ENCODE results near the gene RTN4. TPM values are rescaled to one million over a fixed set of nuclear protein-coding genes. Genes with fewer than 3 reads are reported as not detected.
A peak's percentile ranks its signal among the peaks of the same experiment; 100 is the strongest.
"Not testable (repeated sequence)": the region's sequence is repeated elsewhere in the genome, so short reads cannot be mapped to it uniquely, and the experiment has no call there.

RTN4 gene
- total RNA-seq, 1 donor from 2014 or later = 819 TPM

- TF ChIP-seq, protein P1, sequence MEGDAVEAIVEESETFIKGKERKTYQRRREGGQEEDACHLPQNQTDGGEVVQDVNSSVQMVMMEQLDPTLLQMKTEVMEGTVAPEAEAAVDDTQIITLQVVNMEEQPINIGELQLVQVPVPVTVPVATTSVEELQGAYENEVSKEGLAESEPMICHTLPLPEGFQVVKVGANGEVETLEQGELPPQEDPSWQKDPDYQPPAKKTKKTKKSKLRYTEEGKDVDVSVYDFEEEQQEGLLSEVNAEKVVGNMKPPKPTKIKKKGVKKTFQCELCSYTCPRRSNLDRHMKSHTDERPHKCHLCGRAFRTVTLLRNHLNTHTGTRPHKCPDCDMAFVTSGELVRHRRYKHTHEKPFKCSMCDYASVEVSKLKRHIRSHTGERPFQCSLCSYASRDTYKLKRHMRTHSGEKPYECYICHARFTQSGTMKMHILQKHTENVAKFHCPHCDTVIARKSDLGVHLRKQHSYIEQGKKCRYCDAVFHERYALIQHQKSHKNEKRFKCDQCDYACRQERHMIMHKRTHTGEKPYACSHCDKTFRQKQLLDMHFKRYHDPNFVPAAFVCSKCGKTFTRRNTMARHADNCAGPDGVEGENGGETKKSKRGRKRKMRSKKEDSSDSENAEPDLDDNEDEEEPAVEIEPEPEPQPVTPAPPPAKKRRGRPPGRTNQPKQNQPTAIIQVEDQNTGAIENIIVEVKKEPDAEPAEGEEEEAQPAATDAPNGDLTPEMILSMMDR (IDR thresholded peaks at IDR 0.05) = no peak
- H3K27me3 Mint-ChIP-seq (ENCODE audit: low read depth) = no peaks in the 10 kb centered on the region
- peak overlapping the region; percentile 73 for H3K27ac Mint-ChIP-seq (ENCODE audit: unreplicated experiment)
- DNase-seq (ENCODE audit: low spot score) = no peak
- no peaks in the 10 kb centered on the region for H3K9me3 Mint-ChIP-seq (ENCODE audit: low read depth)
- H3K4me1 Mint-ChIP-seq (ENCODE audit: low read depth) = peaks cover 88% of the 10 kb centered on the region
- no peaks in the 10 kb centered on the region for H3K36me3 Mint-ChIP-seq (ENCODE audit: low read depth)
- no peak overlapping the region for H3K4me3 Mint-ChIP-seq (ENCODE audit: unreplicated experiment)
Observed at GRCh38 chr2:54995553-54995952, 54.7 kb downstream of the RTN4 start.

DNA sequence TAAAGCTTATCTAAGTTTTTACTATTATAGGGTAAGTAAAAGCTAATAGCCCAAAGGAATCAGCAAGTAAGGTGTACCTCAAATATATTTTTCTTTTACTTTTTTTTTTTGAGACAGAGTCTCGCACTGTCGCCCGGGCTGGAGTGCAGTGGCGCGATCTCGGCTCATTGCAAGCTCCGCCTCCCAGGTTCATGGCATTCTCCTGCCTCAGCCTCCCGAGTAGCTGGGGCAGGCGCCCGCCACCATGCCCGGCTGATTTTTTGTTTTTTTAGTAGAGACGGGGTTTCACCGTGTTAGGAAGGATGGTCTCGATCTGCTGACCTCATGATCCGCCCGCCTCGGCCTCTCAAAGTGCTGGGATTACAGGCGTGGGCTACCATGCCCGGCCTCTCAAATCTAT is 59.6 kb downstream of the RTN4 start:
- not testable (repeated sequence) for H3K27me3 Mint-ChIP-seq (ENCODE audit: low read depth); DNase-seq (ENCODE audit: low spot score); H3K4me3 Mint-ChIP-seq (ENCODE audit: unreplicated experiment); H3K27ac Mint-ChIP-seq (ENCODE audit: unreplicated experiment); H3K9me3 Mint-ChIP-seq (ENCODE audit: low read depth)
- Mint-ChIP-seq H3K4me1 (ENCODE audit: low read depth) (peaks cover 81% of the 10 kb centered on the region), H3K36me3 (ENCODE audit: low read depth) (peaks cover 10% of the 10 kb centered on the region)

- Mint-ChIP-seq H3K27ac (ENCODE audit: unreplicated experiment) (peak overlapping the region; percentile 79), H3K27me3 (ENCODE audit: low read depth) (no peaks in the 10 kb centered on the region), H3K9me3 (ENCODE audit: low read depth) (no peaks in the 10 kb centered on the region), H3K4me1 (ENCODE audit: low read depth) (peaks cover 81% of the 10 kb centered on the region), H3K36me3 (ENCODE audit: low read depth) (peaks cover 18% of the 10 kb centered on the region), H3K4me3 (ENCODE audit: unreplicated experiment) (no peak overlapping the region)
- TF ChIP-seq, protein P1 (IDR thresholded peaks at IDR 0.05) = no peak
- DNase-seq (ENCODE audit: low spot score) = no peak
Observed at GRCh38 chr2:54988612-54989011, 61.6 kb downstream of the RTN4 start.

DNA sequence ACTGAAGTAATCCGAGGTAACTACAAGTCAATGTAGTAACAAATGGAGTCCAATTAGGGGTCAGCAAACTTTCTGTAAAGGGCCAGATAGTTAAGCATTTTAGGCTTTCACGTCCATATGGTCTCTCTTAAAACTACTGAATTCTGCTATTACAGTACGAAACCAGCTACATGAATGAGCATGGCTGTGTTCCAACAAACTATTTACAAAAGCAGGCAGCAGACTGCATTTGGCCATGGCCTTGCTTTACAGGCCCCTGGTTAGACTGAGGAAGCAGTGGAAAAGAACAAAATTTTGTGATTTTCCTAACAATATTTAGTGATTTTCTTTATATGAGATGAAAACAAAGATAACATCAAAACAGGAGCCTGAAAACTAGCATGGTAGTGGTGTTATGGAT is 64.0 kb downstream of the RTN4 start:
- Mint-ChIP-seq H3K36me3 (ENCODE audit: low read depth) (peaks cover 28% of the 10 kb centered on the region), H3K4me3 (ENCODE audit: unreplicated experiment) (no peak overlapping the region), H3K4me1 (ENCODE audit: low read depth) (peaks cover 76% of the 10 kb centered on the region), H3K27me3 (ENCODE audit: low read depth) (no peaks in the 10 kb centered on the region), H3K9me3 (ENCODE audit: low read depth) (no peaks in the 10 kb centered on the region), H3K27ac (ENCODE audit: unreplicated experiment) (peak overlapping the region; percentile 57)
- TF ChIP-seq, protein P1 (IDR thresholded peaks at IDR 0.05) = no peak
- DNase-seq (ENCODE audit: low spot score) = no peak

GRCh38 chr2:54984476-54984875 is 65.8 kb downstream of the RTN4 start:
- DNase-seq (ENCODE audit: low spot score) = no peak
- H3K4me1 Mint-ChIP-seq (ENCODE audit: low read depth) = peaks cover 81% of the 10 kb centered on the region

More at GRCh38 chr2:54984476-54984875, 65.8 kb downstream of the RTN4 start:
- Mint-ChIP-seq H3K4me3 (ENCODE audit: unreplicated experiment) (no peak overlapping the region), H3K27me3 (ENCODE audit: low read depth) (no peaks in the 10 kb centered on the region), H3K27ac (ENCODE audit: unreplicated experiment) (no peak overlapping the region), H3K36me3 (ENCODE audit: low read depth) (peaks cover 33% of the 10 kb centered on the region), H3K9me3 (ENCODE audit: low read depth) (no peaks in the 10 kb centered on the region)
- TF ChIP-seq, protein P1 (IDR thresholded peaks at IDR 0.05) = no peak

Data from chondrocyte (in vitro differentiated cells).